GM23338 (cell line): ENCODE results near the gene CDKN2A. TPM values are rescaled to one million over a fixed set of nuclear protein-coding genes. Genes with fewer than 3 reads are reported as not detected.

ENCODE experiments used
- ATAC-seq: fragments of 200-7000 bp; cut with Tn5 transposase; 3 replicates; pipeline ENCODE4 v1.9.1; 2020
- DNase-seq: peaks from one replicate; pipeline ENCODE4 v3.0.0-alpha.2; 2015; ENCODE audit warnings: low spot score
- H2AFZ ChIP-seq: fragments of 200-600 bp; sonication (generic); 2 replicates; pipeline ENCODE4 v1.8.0; 2016; ENCODE audit warnings: antibody characterized with exemption, mild to moderate bottlenecking, moderate library complexity
- H3F3A ChIP-seq: fragments of 200-600 bp; sonication (generic); replicated peaks from 2 replicates; pipeline ENCODE4 v1.8.0; 2017; ENCODE audit warnings: antibody characterized with exemption, mixed run types, low read depth
- H3K27ac ChIP-seq: fragments of 200-600 bp; sonication (generic); 2 replicates; pipeline ENCODE4 v1.6.1; 2016; ENCODE audit warnings: low read depth
- H3K27me3 ChIP-seq: fragments of 200-600 bp; sonication (generic); 2 replicates; pipeline ENCODE4 v1.8.0; 2016; ENCODE audit warnings: mild to moderate bottlenecking, mixed run types, moderate library complexity; ENCODE audit not compliant: insufficient read depth
- H3K36me3 ChIP-seq: fragments of 200-600 bp; sonication (generic); 2 replicates; pipeline ENCODE4 v1.8.0; 2016; ENCODE audit warnings: mild to moderate bottlenecking; ENCODE audit not compliant: insufficient read depth
- H3K4me1 ChIP-seq: fragments of 200-600 bp; sonication (generic); 2 replicates; pipeline ENCODE4 v1.8.0; 2016; ENCODE audit warnings: mild to moderate bottlenecking, moderate library complexity; ENCODE audit not compliant: insufficient read depth
- H3K4me2 ChIP-seq: fragments of 200-600 bp; sonication (generic); 2 replicates; pipeline ENCODE4 v1.7.1; 2017; ENCODE audit warnings: mixed run types
- H3K4me3 ChIP-seq: fragments of 200-600 bp; sonication (generic); 2 replicates; pipeline ENCODE4 v1.6.1; 2016; ENCODE audit warnings: mixed run types
- H3K79me2 ChIP-seq: fragments of 200-600 bp; sonication (generic); replicated peaks from 2 replicates; pipeline ENCODE4 v1.8.0; 2017; ENCODE audit warnings: mild to moderate bottlenecking; ENCODE audit not compliant: insufficient read depth
- H3K9me2 ChIP-seq: fragments of 200-600 bp; sonication (generic); 2 replicates; pipeline ENCODE4 v1.8.0; 2017; ENCODE audit not compliant: insufficient read depth
- H4K20me1 ChIP-seq: fragments of 200-600 bp; sonication (generic); replicated peaks from 2 replicates; pipeline ENCODE4 v1.8.0; 2017; ENCODE audit warnings: mild to moderate bottlenecking; ENCODE audit not compliant: insufficient read depth
- H3K27ac Mint-ChIP-seq: 2 replicates; pipeline ENCODE4 v1.8.0; 2020; ENCODE audit warnings: inconsistent platforms, mild to moderate bottlenecking, moderate library complexity, mixed read lengths
- H3K27me3 Mint-ChIP-seq: 3 replicates; pipeline ENCODE4 v1.8.0; 2022; ENCODE audit warnings: low read depth, mild to moderate bottlenecking, moderate library complexity, mixed read lengths, inconsistent platforms; ENCODE audit not compliant: insufficient read depth, poor library complexity
- H3K36me3 Mint-ChIP-seq: 3 replicates; pipeline ENCODE4 v1.8.0; 2021; ENCODE audit warnings: low read depth, mild to moderate bottlenecking, inconsistent platforms, moderate library complexity, mixed read lengths
- H3K4me1 Mint-ChIP-seq: 3 replicates; pipeline ENCODE4 v1.8.0; 2020; ENCODE audit warnings: mild to moderate bottlenecking, inconsistent platforms, mixed read lengths
- H3K4me3 Mint-ChIP-seq: 3 replicates; pipeline ENCODE4 v1.8.0; 2021; ENCODE audit warnings: moderate library complexity, mild to moderate bottlenecking, inconsistent platforms, mixed read lengths
- H3K9me3 Mint-ChIP-seq: 3 replicates; pipeline ENCODE4 v1.8.0; 2020; ENCODE audit warnings: moderate library complexity, mild to moderate bottlenecking, inconsistent platforms, mixed read lengths
- EZH2phosphoT487 ChIP-seq: fragments of 200-600 bp; sonication (generic); IDR thresholded peaks from one replicate; pipeline ENCODE4 v1.8.1; 2018; ENCODE audit warnings: antibody characterized with exemption; ENCODE audit not compliant: unreplicated experiment
- POLR2AphosphoS5 ChIP-seq: IDR thresholded peaks from 2 replicates; pipeline ENCODE4 v1.6.1; 2016; ENCODE audit warnings: antibody characterized with exemption, low read depth
- STAT1 ChIP-seq: IDR thresholded peaks from one replicate; pipeline ENCODE4 v1.6.1; 2016; ENCODE audit warnings: antibody characterized with exemption; ENCODE audit not compliant: unreplicated experiment
- ZNF331 ChIP-seq: fragments of 250-450 bp; sonication (Bioruptor Pico); IDR thresholded peaks from 2 replicates; pipeline ENCODE4 v1.5.0; 2020; ENCODE audit warnings: low read depth, mild to moderate bottlenecking, moderate library complexity
- polyA plus RNA-seq: library from polyadenylated mRNA; unstranded; fragments of >200 nt; fragmentation: Nextera tagmentation; extraction: Ambion mirVana; gene quantifications from 2 replicates; pipeline ENCODE4 v1.2.1, GENCODE V29; 2016
- total RNA-seq: library from RNA; depleted of rRNA; stranded (reverse); fragments of >200 nt; shearing (Covaris generic); gene quantifications from 2 replicates; pipeline ENCODE4 v1.2.3, GENCODE V29; 2014
- TF ChIP-seq, protein P1 (sequence below): IDR thresholded peaks from 2 replicates; pipeline ENCODE4 v1.6.1; 2016; ENCODE audit warnings: antibody characterized with exemption
- TF ChIP-seq, protein P2 (sequence below): fragments of 250-450 bp; sonication (Bioruptor Pico); IDR thresholded peaks from 2 replicates; pipeline ENCODE4 v1.5.0; 2020; ENCODE audit warnings: mild to moderate bottlenecking, moderate library complexity
- TF ChIP-seq, protein P3 (sequence below), 2 experiments: fragments of 200-600 bp in 1 of 2; sonication (generic) in 1 of 2; conservative IDR thresholded peaks; 2 replicates each; pipeline versions ENCODE4 v1.5.1 to v1.6.1; 2016 to 2017; ENCODE audit warnings: antibody characterized with exemption in 2 of 2, low read depth in 2 of 2, mild to moderate bottlenecking in 2 of 2, moderate library complexity in 1 of 2

The CDKN2A gene
- total and polyA plus RNA-seq, 2 experiments from 2014 or later = 0.87 to 2.7 TPM

DNA sequence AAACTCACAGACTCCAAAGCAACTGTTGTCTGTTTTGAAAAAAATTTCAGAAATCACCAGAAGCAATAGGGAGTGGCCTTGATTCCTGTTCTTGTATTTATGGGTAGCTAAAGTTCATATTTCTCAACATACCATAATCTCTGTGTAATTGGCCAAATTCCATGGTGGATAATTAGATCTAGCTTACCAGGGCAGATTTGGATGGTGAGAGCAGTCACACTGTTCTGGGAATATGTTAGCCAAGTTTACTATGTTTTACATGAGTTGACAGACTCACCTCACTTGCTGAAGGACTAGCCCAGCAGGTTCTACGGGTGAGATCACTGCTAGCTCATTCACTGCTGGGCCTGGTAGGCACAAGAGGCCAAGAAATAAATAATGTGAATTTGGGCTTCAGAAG lies 47.6 kb upstream of the CDKN2A start:
- no peak overlapping the region for H3K4me2 ChIP-seq

DNA sequence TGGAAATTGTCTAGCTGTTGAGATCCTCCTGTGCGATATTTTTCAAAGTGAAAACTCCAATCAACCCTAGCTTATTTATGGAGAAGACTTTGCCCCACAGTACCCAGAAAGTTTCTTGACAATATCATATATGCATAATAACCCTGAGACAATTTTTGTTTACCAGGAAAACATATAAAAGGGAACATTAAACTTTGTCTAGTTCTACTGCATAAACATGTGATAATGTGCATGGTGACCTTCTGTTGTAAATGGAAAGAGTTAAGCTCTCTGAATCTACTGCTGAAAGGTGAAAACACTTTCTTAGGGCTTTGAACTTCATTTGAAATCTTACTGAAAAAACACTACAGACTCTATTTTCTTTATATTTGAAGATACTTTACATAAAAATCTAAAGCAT lies 47.2 kb upstream of the CDKN2A start:
- H3K27ac ChIP-seq = no peak overlapping the region
- no peaks in the 10 kb centered on the region for H3K27me3 ChIP-seq
- H4K20me1 ChIP-seq = no peaks in the 10 kb centered on the region
- DNase-seq (no peak), ATAC-seq (no peak)
- Mint-ChIP-seq H3K4me3 (no peak overlapping the region), H3K4me1 (peaks cover 7% of the 10 kb centered on the region; the same call in 2 of the 3 replicates), H3K9me3 (no peaks in the 10 kb centered on the region), H3K27ac (no peak overlapping the region), H3K36me3 (no peaks in the 10 kb centered on the region), H3K27me3 (no peaks in the 10 kb centered on the region)
- no peak overlapping the region for H3K4me2 ChIP-seq
- no peak overlapping the region for H3K4me3 ChIP-seq
- H3K79me2 ChIP-seq = no peaks in the 10 kb centered on the region
- no peaks in the 10 kb centered on the region for H3F3A ChIP-seq
- no peaks in the 10 kb centered on the region for H3K9me2 ChIP-seq
- TF ChIP-seq, protein P1, sequence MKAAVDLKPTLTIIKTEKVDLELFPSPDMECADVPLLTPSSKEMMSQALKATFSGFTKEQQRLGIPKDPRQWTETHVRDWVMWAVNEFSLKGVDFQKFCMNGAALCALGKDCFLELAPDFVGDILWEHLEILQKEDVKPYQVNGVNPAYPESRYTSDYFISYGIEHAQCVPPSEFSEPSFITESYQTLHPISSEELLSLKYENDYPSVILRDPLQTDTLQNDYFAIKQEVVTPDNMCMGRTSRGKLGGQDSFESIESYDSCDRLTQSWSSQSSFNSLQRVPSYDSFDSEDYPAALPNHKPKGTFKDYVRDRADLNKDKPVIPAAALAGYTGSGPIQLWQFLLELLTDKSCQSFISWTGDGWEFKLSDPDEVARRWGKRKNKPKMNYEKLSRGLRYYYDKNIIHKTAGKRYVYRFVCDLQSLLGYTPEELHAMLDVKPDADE = no peak
- TF ChIP-seq STAT1 (no peak), ZNF331 (CRISPR knock-in tag) (no peak), POLR2AphosphoS5 (no peak), EZH2phosphoT487 (no peak)
- TF ChIP-seq, protein P2, sequence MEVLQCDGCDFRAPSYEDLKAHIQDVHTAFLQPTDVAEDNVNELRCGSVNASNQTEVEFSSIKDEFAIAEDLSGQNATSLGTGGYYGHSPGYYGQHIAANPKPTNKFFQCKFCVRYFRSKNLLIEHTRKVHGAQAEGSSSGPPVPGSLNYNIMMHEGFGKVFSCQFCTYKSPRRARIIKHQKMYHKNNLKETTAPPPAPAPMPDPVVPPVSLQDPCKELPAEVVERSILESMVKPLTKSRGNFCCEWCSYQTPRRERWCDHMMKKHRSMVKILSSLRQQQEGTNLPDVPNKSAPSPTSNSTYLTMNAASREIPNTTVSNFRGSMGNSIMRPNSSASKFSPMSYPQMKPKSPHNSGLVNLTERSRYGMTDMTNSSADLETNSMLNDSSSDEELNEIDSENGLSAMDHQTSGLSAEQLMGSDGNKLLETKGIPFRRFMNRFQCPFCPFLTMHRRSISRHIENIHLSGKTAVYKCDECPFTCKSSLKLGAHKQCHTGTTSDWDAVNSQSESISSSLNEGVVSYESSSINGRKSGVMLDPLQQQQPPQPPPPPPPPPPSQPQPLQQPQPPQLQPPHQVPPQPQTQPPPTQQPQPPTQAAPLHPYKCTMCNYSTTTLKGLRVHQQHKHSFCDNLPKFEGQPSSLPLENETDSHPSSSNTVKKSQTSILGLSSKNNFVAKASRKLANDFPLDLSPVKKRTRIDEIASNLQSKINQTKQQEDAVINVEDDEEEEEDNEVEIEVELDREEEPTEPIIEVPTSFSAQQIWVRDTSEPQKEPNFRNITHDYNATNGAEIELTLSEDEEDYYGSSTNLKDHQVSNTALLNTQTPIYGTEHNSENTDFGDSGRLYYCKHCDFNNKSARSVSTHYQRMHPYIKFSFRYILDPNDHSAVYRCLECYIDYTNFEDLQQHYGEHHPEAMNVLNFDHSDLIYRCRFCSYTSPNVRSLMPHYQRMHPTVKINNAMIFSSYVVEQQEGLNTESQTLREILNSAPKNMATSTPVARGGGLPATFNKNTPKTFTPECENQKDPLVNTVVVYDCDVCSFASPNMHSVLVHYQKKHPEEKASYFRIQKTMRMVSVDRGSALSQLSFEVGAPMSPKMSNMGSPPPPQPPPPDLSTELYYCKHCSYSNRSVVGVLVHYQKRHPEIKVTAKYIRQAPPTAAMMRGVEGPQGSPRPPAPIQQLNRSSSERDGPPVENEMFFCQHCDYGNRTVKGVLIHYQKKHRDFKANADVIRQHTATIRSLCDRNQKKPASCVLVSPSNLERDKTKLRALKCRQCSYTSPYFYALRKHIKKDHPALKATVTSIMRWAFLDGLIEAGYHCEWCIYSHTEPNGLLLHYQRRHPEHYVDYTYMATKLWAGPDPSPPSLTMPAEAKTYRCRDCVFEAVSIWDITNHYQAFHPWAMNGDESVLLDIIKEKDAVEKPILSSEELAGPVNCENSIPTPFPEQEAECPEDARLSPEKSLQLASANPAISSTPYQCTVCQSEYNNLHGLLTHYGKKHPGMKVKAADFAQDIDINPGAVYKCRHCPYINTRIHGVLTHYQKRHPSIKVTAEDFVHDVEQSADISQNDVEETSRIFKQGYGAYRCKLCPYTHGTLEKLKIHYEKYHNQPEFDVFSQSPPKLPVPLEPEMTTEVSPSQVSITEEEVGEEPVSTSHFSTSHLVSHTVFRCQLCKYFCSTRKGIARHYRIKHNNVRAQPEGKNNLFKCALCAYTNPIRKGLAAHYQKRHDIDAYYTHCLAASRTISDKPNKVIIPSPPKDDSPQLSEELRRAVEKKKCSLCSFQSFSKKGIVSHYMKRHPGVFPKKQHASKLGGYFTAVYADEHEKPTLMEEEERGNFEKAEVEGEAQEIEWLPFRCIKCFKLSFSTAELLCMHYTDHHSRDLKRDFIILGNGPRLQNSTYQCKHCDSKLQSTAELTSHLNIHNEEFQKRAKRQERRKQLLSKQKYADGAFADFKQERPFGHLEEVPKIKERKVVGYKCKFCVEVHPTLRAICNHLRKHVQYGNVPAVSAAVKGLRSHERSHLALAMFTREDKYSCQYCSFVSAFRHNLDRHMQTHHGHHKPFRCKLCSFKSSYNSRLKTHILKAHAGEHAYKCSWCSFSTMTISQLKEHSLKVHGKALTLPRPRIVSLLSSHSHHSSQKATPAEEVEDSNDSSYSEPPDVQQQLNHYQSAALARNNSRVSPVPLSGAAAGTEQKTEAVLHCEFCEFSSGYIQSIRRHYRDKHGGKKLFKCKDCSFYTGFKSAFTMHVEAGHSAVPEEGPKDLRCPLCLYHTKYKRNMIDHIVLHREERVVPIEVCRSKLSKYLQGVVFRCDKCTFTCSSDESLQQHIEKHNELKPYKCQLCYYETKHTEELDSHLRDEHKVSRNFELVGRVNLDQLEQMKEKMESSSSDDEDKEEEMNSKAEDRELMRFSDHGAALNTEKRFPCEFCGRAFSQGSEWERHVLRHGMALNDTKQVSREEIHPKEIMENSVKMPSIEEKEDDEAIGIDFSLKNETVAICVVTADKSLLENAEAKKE (CRISPR knock-in tag) = no peak
- TF ChIP-seq, protein P3, sequence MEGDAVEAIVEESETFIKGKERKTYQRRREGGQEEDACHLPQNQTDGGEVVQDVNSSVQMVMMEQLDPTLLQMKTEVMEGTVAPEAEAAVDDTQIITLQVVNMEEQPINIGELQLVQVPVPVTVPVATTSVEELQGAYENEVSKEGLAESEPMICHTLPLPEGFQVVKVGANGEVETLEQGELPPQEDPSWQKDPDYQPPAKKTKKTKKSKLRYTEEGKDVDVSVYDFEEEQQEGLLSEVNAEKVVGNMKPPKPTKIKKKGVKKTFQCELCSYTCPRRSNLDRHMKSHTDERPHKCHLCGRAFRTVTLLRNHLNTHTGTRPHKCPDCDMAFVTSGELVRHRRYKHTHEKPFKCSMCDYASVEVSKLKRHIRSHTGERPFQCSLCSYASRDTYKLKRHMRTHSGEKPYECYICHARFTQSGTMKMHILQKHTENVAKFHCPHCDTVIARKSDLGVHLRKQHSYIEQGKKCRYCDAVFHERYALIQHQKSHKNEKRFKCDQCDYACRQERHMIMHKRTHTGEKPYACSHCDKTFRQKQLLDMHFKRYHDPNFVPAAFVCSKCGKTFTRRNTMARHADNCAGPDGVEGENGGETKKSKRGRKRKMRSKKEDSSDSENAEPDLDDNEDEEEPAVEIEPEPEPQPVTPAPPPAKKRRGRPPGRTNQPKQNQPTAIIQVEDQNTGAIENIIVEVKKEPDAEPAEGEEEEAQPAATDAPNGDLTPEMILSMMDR (conservative IDR thresholded peaks at IDR 0.05; ENCODE audit: low read depth in 2 of 2) = no peak
- H3K36me3 ChIP-seq = no peaks in the 10 kb centered on the region
- no peaks in the 10 kb centered on the region for H3K4me1 ChIP-seq
- H2AFZ ChIP-seq = no peak overlapping the region

More for the DNA sequence above, 47.6 kb upstream of the CDKN2A start:
- Mint-ChIP-seq H3K4me1 (peaks cover 7% of the 10 kb centered on the region; the same call in 2 of the 3 replicates), H3K4me3 (no peak overlapping the region), H3K27ac (peak overlapping the region; percentile 61; the same call in 1 of the 2 replicates), H3K9me3 (no peaks in the 10 kb centered on the region), H3K27me3 (no peaks in the 10 kb centered on the region), H3K36me3 (no peaks in the 10 kb centered on the region)
- Histone ChIP-seq H3K79me2 (no peaks in the 10 kb centered on the region), H2AFZ (no peak overlapping the region), H3K9me2 (no peaks in the 10 kb centered on the region), H3K27me3 (no peaks in the 10 kb centered on the region), H3K4me1 (no peaks in the 10 kb centered on the region), H3K4me3 (no peak overlapping the region), H4K20me1 (no peaks in the 10 kb centered on the region), H3K36me3 (no peaks in the 10 kb centered on the region), H3F3A (no peaks in the 10 kb centered on the region), H3K27ac (no peak overlapping the region)
- ATAC-seq (peak; percentile 61), DNase-seq (peak; percentile 21)
- TF ChIP-seq ZNF331 (CRISPR knock-in tag) (no peak), POLR2AphosphoS5 (no peak), STAT1 (no peak)
